Erythroblast (primary cell): ENCODE data around the gene PRR11.

ENCODE experiments used
- GATA1 ChIP-seq: IDR thresholded peaks from 2 replicates; pipeline ENCODE4 v1.6.1; 2011; ENCODE audit warnings: low read depth, mild to moderate bottlenecking, control low read depth, low read length, moderate library complexity
- POLR2A ChIP-seq: IDR thresholded peaks from 2 replicates; pipeline ENCODE4 v1.6.1; 2011; ENCODE audit warnings: mild to moderate bottlenecking, low read length

GRCh38 chr17:59149051-59149450 lies 6.5 kb upstream of the PRR11 start:
- TF ChIP-seq POLR2A (no peak), GATA1 (no peak)
